K562 treated with DMSO at 1 percent for 12 hours (cell line): Measurements from ENCODE around the gene PRKCD. TPM values are rescaled to one million over a fixed set of nuclear protein-coding genes. Genes with fewer than 3 reads are reported as not detected.

Experiments used
- total RNA-seq: library from RNA; unstranded; fragments of 300-600 nt; gene quantifications from 2 replicates; pipeline ENCODE4 v1.2.3, GENCODE V29; 2022; ENCODE audit not compliant: insufficient read depth

The PRKCD gene
- 9.9 and 15.3 TPM in 2 replicates for total RNA-seq

DNA sequence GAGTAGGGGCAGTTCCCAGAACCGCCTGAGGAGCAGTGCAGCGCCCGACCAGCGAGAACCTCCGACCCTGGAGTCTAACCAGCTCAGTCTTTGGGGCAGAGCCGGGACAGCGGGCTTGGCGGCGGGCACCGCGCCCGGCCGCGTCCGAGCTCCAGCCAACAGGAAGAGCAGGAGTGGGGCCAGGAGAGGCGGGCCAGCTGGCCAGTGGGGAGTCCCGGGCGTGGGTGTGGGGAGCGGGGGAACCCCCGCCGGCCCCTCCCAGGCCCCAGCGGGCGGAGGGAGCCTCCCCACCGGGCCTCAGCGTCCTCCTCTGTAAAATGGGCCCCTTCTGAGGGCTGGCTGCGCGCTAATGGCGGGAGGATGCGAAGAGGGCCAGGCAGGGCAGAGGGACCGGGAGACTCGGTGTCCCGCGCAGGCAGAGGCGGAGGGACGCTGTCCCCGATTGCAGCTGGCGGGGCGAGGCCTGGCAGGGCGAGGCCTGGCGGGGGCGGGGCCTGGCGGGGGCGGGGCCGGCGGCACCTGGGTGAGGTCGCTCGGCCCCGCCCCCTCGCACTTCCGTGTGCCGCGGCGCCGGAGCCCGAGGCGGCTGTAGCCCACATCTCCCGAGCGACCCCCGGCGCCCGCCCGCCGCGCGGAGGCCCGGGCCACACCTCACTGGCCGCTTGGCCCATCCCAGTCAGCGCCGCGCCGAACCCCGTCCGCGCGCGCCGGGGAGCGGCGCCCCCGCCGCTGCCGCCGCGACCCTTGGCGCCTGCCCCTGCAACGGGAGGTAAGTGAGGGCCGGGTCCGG lies at the start of gene PRKCD:
Gene PRKCD, plus strand, starts transcription at position 550 of the 790 bp plus-strand sequence. CDS start 17,214 bp downstream, outside the sequence.

DNA sequence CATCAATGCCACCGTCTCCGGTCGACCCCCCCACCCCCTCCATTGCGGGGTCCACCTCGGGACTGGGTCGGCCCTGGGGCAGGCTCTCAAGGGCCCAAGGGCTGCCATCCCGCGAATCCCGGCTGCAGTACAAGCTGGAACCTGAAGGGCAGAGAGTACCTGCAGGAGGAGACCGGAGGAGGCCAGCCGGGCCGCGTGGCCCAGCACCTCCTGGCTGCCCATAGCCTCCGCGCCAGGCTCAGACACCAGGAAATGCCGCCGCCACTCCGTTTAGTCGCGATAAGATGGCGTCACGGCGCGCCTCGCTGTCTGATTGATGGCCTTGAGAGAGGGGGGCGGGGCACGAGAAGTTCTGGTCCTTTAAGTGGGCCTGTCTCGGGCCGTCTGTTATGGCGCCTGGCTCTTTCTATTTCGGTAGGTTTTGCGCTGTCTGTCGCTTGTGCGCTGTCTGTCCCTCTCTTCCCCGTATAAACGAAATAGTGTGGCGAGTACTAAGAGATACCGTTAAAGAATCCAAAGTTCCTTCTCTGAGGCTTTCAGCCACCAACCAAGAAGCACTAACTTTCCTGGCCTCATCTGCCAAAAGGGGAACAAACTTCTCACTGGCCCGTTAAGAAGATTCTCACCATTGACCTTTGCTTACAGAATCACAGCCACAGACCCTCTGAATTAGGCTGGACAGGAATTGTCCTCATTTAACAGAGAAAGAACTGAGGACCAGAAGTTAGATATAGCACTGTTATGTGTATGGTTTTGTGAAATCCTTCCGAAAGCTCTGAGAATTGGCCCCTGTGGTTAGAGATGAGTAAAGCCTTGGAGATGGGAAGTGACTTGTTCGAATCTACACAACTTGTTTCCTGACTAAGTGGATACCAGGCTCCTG lies 30.6 kb upstream of the PRKCD start, which contains the start of gene RFT1:
Gene RFT1, minus strand, starts transcription at position 257 of the 883 bp plus-strand sequence. Its CDS starts 35 bp downstream, at position 222.

Other genes with a start within 250 kb of the PRKCD start
- gene SFMBT1, start 115.1 kb upstream of the PRKCD start, total RNA-seq: 0.77 and 6.5 TPM in 2 replicates
- 8.5 and 9.3 TPM in 2 replicates for gene RFT1, start 30.8 kb upstream of the PRKCD start, total RNA-seq
- gene TKT, start 94.8 kb downstream of the PRKCD start, total RNA-seq: 206 and 244 TPM in 2 replicates
- 4.3 and 11.6 TPM in 2 replicates for gene DCP1A, start 186.3 kb downstream of the PRKCD start, total RNA-seq